Renal pelvis (tissue), 4 donors: ENCODE measurements around the gene DCAF4L1. TPM values are rescaled to one million over a fixed set of nuclear protein-coding genes. Genes with fewer than 3 reads are reported as not detected.

Experiments used
- DNase-seq: peaks from one replicate; pipeline ENCODE4 v3.0.0-alpha.2; 2013
- polyA plus RNA-seq, 3 donors: library from polyadenylated mRNA; unstranded; fragments of 120-200 nt; gene quantifications; one replicate each; pipeline ENCODE4 v1.2.1, GENCODE V29; 2013; ENCODE audit not compliant: insufficient read length in 3 of 3

Gene DCAF4L1
- polyA plus RNA-seq, 3 donors, result 0.17 to 0.57 (median 0.55) TPM

GRCh38 chr4:41989994-41990364, 8.4 kb downstream of the DCAF4L1 start:
- peak; percentile 21 for DNase-seq

GRCh38 chr4:41990365-41991111, 9.0 kb downstream of the DCAF4L1 start, which contains the start of gene SLC30A9:
Gene SLC30A9, plus strand, starts transcription at chr4:41990530. Its CDS starts 122 bp downstream, at chr4:41990652.
- DNase-seq, result peak; percentile 96

GRCh38 chr4:41991916-41992767, 10.6 kb downstream of the DCAF4L1 start:
- DNase-seq, result no peak

- DNase-seq, result no peak
Observed at GRCh38 chr4:41992967-41993857, 11.7 kb downstream of the DCAF4L1 start.

GRCh38 chr4:41994461-41994985, 13.0 kb downstream of the DCAF4L1 start:
- DNase-seq, result no peak

- DNase-seq, result no peak
Observed at GRCh38 chr4:41998019-41998418, 16.5 kb downstream of the DCAF4L1 start.

GRCh38 chr4:41999321-41999720, 17.8 kb downstream of the DCAF4L1 start:
- no peak for DNase-seq

- no peak for DNase-seq
Observed at GRCh38 chr4:42008011-42008786, 26.6 kb downstream of the DCAF4L1 start.

- no peak for DNase-seq
Observed at GRCh38 chr4:42015438-42015837, 33.9 kb downstream of the DCAF4L1 start.

- DNase-seq, result no peak
Observed at GRCh38 chr4:42018451-42018850, 36.9 kb downstream of the DCAF4L1 start.

Other genes starting within 250 kb of the DCAF4L1 start
- under 1 TPM; 0.12 to 0.26 (median 0.12) TPM for gene PHOX2B, start 233.0 kb upstream of the DCAF4L1 start, polyA plus RNA-seq
- gene TMEM33, start 46.3 kb upstream of the DCAF4L1 start, polyA plus RNA-seq, result 10 to 100 TPM; 41.6 to 49.1 (median 46.8) TPM
- 100 to 1,000 TPM in 2 of 3 donors, 10 to 100 TPM in 1; 85.9 to 116 (median 103) TPM for gene SLC30A9, start 8.8 kb downstream of the DCAF4L1 start, polyA plus RNA-seq
- 1 to 10 TPM in 2 of 3 donors, under 1 TPM in 1; 0.95 to 1.3 (median 1.1) TPM for gene BEND4, start 170.9 kb downstream of the DCAF4L1 start, polyA plus RNA-seq